C4-2B (cell line): Measurements from ENCODE around the gene ANAPC5.

Experiments
- H3K27ac ChIP-seq: fragments of 450-650 bp; 2 replicates; pipeline ENCODE4 v1.5.1; 2017
- CTCF ChIP-seq: fragments of 450-650 bp; conservative IDR thresholded peaks from 2 replicates; pipeline ENCODE4 v1.5.1; 2017; ENCODE audit warnings: mild to moderate bottlenecking
- ZFX ChIP-seq: fragments of 450-650 bp; IDR thresholded peaks from 2 replicates; pipeline ENCODE4 v1.6.1; 2017

Gene ANAPC5

GRCh38 chr12:121264951-121265515 is 87.2 kb downstream of the ANAPC5 start:
- no peak for TF ChIP-seq CTCF
- TF ChIP-seq ZFX = no peak

GRCh38 chr12:121264135-121264534 is 88.1 kb downstream of the ANAPC5 start:
- H3K27ac ChIP-seq = no peak overlapping the region
- no peak for TF ChIP-seq CTCF
- TF ChIP-seq ZFX = no peak

More at GRCh38 chr12:121264951-121265515, 87.2 kb downstream of the ANAPC5 start:
- no peak overlapping the region for H3K27ac ChIP-seq

GRCh38 chr12:121263206-121263935 is 88.8 kb downstream of the ANAPC5 start:
- no peak for TF ChIP-seq CTCF
- no peak for TF ChIP-seq ZFX

DNA sequence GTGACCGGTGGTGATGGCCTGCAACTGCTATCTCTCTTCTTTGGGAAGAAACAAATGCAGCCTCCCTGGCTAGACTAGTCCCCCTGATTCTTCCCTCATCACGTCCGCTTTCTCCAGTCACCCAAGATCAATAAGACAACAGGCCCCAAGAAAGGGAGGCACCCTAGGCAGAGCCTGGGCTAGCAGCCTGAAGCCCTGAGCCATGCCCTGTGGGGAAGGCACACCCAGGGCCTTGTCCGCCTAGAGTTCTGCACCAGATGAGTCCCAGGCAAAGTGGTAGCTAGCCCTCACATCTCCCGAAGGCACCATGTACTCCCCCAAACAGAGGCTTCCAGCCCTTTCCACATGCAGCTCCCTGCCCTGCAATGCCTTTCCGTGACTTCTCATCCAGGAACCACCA is 90.8 kb downstream of the ANAPC5 start:
- TF ChIP-seq CTCF (no peak), ZFX (no peak)
- no peak overlapping the region for H3K27ac ChIP-seq

More at GRCh38 chr12:121263206-121263935, 88.8 kb downstream of the ANAPC5 start:
- no peak overlapping the region for H3K27ac ChIP-seq

DNA sequence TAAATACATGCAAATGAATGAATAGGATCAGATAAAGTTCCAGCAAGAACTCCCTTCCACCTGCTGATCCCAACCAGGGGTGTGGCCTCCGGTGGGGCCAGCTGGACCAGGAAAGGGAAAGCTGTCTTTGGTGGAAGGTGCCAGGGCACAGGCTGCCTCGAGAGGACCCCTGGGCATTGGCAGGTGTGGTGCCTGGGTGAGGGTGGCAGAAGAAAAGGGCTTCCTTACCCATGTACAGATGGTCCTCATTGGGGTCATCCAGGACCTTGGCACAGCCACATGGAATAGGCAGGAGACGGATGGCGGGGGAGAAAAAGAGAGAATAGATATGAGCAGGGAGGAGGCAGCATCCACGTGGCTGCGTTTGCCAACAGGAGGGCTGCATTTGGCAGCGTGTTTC is 92.1 kb downstream of the ANAPC5 start:
- TF ChIP-seq ZFX (no peak), CTCF (no peak)
- no peak overlapping the region for H3K27ac ChIP-seq

- no peak for TF ChIP-seq CTCF
- TF ChIP-seq ZFX = no peak
- H3K27ac ChIP-seq = no peak overlapping the region
Measured at GRCh38 chr12:121259074-121259473, 93.1 kb downstream of the ANAPC5 start.
